AG04449 (cell line): ENCODE measurements around the gene PLXDC2.
A peak's percentile ranks its signal among the peaks of the same experiment; 100 is the strongest.

ENCODE experiments used
- CTCF ChIA-PET: fragments of 350-600 bp; formaldehyde crosslinking; extraction: SDS; loops from one replicate; lab custom pipeline; 2021; ENCODE audit warnings: antibody characterized with exemption; lab: Yijun Ruan, JAX
- POLR2A ChIA-PET: fragments of 400-600, 350-600 bp; formaldehyde crosslinking; extraction: SDS; loops from one replicate; lab custom pipeline; 2020; ENCODE audit warnings: antibody characterized with exemption, inconsistent platforms; lab: Yijun Ruan, JAX
- DNase-seq: peaks from one replicate; pipeline ENCODE4 v3.0.0-alpha.2; 2010; ENCODE audit warnings: low read depth, low spot score
- H3K4me3 ChIP-seq: 2 replicates; pipeline ENCODE4 v1.5.1; 2011; ENCODE audit warnings: low read depth, mild to moderate bottlenecking, control low read depth, low read length
- CTCF ChIP-seq: IDR thresholded peaks from one replicate; pipeline ENCODE4 v1.5.1; 2011; ENCODE audit warnings: mild to moderate bottlenecking, moderate library complexity, low read length, control low read depth, inconsistent platforms; ENCODE audit not compliant: insufficient read depth; ENCODE audit errors: missing control alignments

The PLXDC2 gene

GRCh38 chr10:19782430-19783089, 33.7 kb upstream of the PLXDC2 start:
- no peak for TF ChIP-seq CTCF
- no peak overlapping the region for H3K4me3 ChIP-seq
- ChIA-PET CTCF (no interaction called here), POLR2A (no interaction called here)
- no peak for DNase-seq

GRCh38 chr10:19783721-19784120, 32.5 kb upstream of the PLXDC2 start:
- POLR2A ChIA-PET: no interaction called here
- TF ChIP-seq CTCF: no peak
- H3K4me3 ChIP-seq: no peak overlapping the region
- CTCF ChIA-PET: no interaction called here
- DNase-seq: no peak

GRCh38 chr10:19785366-19785765, 30.9 kb upstream of the PLXDC2 start:
- DNase-seq: no peak
- POLR2A ChIA-PET: no interaction called here
- no peak overlapping the region for H3K4me3 ChIP-seq
- no peak for TF ChIP-seq CTCF
- CTCF ChIA-PET: no interaction called here

- peak; percentile 54 for TF ChIP-seq CTCF
- DNase-seq: no peak
- CTCF ChIA-PET: no interaction called here
- no peak overlapping the region for H3K4me3 ChIP-seq
- POLR2A ChIA-PET: no interaction called here
Observed at GRCh38 chr10:19788075-19788686, 28.1 kb upstream of the PLXDC2 start.

GRCh38 chr10:19788902-19789301, 27.3 kb upstream of the PLXDC2 start:
- TF ChIP-seq CTCF: no peak
- no peak for DNase-seq
- H3K4me3 ChIP-seq: no peak overlapping the region
- CTCF ChIA-PET: no interaction called here
- POLR2A ChIA-PET: no interaction called here

GRCh38 chr10:19789607-19790006, 26.6 kb upstream of the PLXDC2 start:
- CTCF ChIA-PET: no interaction called here

More at GRCh38 chr10:19789607-19790006, 26.6 kb upstream of the PLXDC2 start:
- DNase-seq: no peak
- TF ChIP-seq CTCF: no peak
- POLR2A ChIA-PET: no interaction called here
- H3K4me3 ChIP-seq: no peak overlapping the region
